AG04450 (cell line): ENCODE results near the gene PRKAR1B. TPM values are rescaled to one million over a fixed set of nuclear protein-coding genes. Genes with fewer than 3 reads are reported as not detected.
"Not testable (repeated sequence)": the region's sequence is repeated elsewhere in the genome, so short reads cannot be mapped to it uniquely, and the experiment has no call there.

Experiments used
- CTCF ChIA-PET: fragments of 300-600, 350-600 bp; formaldehyde crosslinking; extraction: SDS; loops from one replicate; lab custom pipeline; 2022; ENCODE audit warnings: antibody characterized with exemption, inconsistent platforms; lab: Charles Lee
- POLR2A ChIA-PET: fragments of 350-600 bp; formaldehyde crosslinking; extraction: SDS; loops from one replicate; lab custom pipeline; 2021; ENCODE audit warnings: antibody characterized with exemption, inconsistent platforms; lab: Yijun Ruan, JAX
- DNase-seq: peaks from one replicate; pipeline ENCODE4 v3.0.0-alpha.2; 2011; ENCODE audit warnings: low read depth, low spot score
- H3K27ac ChIP-seq: one replicate; pipeline ENCODE4 v1.5.1; 2012; ENCODE audit warnings: low read depth, low read length, control low read depth
- H3K27me3 ChIP-seq: one replicate; pipeline ENCODE4 v1.6.0; 2012; ENCODE audit warnings: low read length; ENCODE audit not compliant: control insufficient read depth, insufficient read depth
- H3K4me3 ChIP-seq: 2 replicates; pipeline ENCODE4 v1.5.1; 2011; ENCODE audit warnings: mild to moderate bottlenecking, low read depth, low read length, control low read depth
- H3K9me3 ChIP-seq: 2 replicates; pipeline ENCODE4 v1.5.1; 2012; ENCODE audit warnings: low read length; ENCODE audit not compliant: control insufficient read depth, insufficient read depth
- polyA plus RNA-seq: library from polyadenylated mRNA; depleted of rRNA; stranded (reverse); fragments of >200 nt; gene quantifications from 2 replicates; pipeline ENCODE4 v1.2.3, GENCODE V29; 2011
- TF ChIP-seq, protein P1 (sequence below): IDR thresholded peaks from 2 replicates; pipeline ENCODE4 v1.5.1; 2011; ENCODE audit warnings: low read depth, low read length, control low read depth, inconsistent platforms

The PRKAR1B gene
- polyA plus RNA-seq, 1 experiment = 16.1 TPM

DNA sequence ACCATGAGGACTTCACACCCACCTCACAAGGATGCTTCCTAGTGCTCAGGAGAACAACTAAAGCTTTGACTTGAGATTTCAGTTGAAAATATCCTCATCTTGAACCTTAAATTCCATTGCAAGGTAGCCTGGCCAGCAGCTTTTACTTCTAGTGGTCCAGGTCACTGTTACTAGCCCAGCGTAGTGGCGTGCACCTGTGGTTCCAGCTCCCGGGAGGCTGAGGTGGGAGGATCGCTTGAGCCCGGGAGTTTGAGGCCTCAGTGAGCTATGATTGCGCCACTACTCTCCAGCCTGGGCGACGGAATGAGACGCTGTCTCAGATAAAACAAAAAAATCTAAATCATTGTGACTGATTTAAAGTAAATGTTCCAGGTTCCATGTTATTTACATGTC is 28.3 kb upstream of the PRKAR1B start:
- no peak overlapping the region for H3K4me3 ChIP-seq
- TF ChIP-seq, protein P1, sequence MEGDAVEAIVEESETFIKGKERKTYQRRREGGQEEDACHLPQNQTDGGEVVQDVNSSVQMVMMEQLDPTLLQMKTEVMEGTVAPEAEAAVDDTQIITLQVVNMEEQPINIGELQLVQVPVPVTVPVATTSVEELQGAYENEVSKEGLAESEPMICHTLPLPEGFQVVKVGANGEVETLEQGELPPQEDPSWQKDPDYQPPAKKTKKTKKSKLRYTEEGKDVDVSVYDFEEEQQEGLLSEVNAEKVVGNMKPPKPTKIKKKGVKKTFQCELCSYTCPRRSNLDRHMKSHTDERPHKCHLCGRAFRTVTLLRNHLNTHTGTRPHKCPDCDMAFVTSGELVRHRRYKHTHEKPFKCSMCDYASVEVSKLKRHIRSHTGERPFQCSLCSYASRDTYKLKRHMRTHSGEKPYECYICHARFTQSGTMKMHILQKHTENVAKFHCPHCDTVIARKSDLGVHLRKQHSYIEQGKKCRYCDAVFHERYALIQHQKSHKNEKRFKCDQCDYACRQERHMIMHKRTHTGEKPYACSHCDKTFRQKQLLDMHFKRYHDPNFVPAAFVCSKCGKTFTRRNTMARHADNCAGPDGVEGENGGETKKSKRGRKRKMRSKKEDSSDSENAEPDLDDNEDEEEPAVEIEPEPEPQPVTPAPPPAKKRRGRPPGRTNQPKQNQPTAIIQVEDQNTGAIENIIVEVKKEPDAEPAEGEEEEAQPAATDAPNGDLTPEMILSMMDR = no peak
- POLR2A ChIA-PET = no interaction called here
- no peak for DNase-seq
- no peak overlapping the region for H3K27ac ChIP-seq
- H3K27me3 ChIP-seq = no peaks in the 10 kb centered on the region
- CTCF ChIA-PET = no interaction called here
- H3K9me3 ChIP-seq = peaks cover 5% of the 10 kb centered on the region; the same call in 1 of the 2 replicates

DNA sequence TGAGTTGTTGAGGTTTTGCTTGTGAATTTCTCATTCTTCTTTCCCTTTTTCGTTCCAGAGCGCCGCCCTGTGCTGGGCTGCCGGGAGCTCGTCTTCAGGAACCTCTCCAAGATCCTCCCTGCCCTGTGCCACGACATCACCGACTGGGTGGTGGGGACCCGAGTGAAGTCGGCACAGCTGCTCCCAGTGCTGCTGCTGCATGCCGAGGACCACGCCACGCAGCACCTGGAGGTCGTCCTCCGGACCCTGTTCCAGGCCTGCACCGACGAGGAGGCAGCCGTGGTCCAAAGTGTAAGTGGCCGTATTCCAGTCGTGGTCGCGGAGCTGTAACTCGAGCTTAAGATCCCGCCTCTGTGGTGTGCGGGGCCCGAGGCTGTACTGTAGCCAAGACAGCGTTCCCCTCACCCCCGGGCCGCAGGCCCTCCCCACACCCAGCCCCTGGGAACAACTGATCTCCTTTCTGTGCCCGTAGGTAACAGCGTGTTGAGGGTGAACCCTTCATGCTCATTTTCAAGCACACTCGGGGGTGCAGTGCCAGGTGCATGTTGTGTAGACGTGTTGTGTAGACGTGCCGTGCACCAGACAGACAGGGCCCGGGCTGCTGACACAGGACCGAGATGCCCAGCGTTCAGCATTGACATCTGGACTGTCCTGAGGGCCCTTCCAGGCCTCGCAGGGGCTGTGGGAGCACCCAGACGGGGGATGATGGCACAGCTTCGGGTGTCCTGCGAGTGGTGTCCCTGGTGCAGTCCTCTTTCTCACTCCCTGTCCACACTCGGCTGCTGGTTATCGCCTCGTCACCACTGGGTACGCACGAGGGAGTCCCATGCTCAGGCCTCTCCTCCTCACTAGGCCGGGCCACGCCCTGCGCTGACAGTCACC is 27.7 kb upstream of the PRKAR1B start:
- DNase-seq = no peak
- Histone ChIP-seq H3K4me3 (no peak overlapping the region), H3K27ac (no peak overlapping the region), H3K9me3 (peaks cover 5% of the 10 kb centered on the region; the same call in 1 of the 2 replicates), H3K27me3 (no peaks in the 10 kb centered on the region)
- CTCF ChIA-PET = no interaction called here
- POLR2A ChIA-PET = no interaction called here
- TF ChIP-seq, protein P1 = no peak

DNA sequence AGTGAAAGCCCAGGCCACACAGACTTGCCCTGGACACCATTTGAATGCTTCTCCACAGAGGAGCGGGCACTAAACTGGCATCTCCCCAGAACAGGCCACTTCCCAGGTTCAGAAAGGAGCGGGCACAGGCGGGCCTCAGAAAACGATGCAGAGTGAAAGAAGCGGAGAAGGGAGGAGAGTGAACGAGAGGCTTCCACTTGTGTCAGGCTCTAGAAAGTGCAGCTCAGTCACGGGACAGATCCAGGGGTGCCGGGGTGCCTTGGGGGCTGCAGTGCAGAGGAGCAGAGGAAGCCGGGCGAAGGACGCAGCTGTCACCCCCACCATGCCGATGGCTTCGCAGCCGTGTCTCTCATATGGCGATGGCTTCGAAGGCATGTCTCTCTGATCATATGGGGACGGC is 26.1 kb upstream of the PRKAR1B start:
- ChIA-PET CTCF (no interaction called here), POLR2A (no interaction called here)
- Histone ChIP-seq H3K9me3 (peaks cover 5% of the 10 kb centered on the region; the same call in 1 of the 2 replicates), H3K27me3 (no peaks in the 10 kb centered on the region), H3K27ac (no peak overlapping the region), H3K4me3 (no peak overlapping the region)
- TF ChIP-seq, protein P1 = no peak
- no peak for DNase-seq

DNA sequence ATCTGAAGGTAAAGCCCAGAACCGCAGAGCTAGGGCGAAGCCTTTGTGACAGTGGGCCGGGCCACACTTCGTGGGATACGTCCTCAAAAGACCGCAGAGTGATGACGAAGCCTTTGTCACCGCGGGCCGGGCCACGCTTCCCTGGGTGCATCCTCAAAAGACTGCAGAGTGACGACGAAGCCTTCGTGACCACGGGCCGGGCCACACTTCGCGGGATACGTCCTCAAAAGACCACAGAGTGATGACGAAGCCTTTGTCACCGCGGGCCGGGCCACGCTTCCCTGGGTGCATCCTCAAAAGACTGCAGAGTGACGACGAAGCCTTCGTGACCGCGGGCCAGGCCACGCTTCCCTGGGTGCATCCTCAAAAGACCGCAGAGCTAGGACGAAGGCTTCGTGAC is 25.2 kb upstream of the PRKAR1B start:
- POLR2A ChIA-PET, H3K4me3 ChIP-seq, H3K27me3 ChIP-seq, DNase-seq, CTCF ChIA-PET, H3K9me3 ChIP-seq, H3K27ac ChIP-seq: not testable (repeated sequence)

DNA sequence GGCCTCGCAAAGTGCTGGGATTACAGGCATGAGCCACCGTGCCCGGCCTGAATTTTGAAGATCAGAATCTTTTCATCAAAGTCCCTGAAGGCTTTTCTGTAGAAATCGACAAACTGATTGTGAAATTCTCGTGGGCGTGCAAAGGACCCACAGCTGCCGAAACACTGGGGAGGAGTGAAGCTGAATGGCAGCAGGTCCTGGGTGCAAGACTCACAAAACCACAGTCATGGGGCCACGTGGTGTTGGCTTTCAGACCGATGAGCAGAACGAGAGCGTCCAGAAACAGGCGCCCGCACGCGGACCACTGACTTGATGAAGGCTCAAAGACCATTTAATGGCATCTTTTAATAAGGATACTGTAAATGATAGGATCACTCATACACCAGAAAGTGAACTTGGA is 24.7 kb upstream of the PRKAR1B start:
- peaks cover 5% of the 10 kb centered on the region; the same call in 1 of the 2 replicates for H3K9me3 ChIP-seq
- TF ChIP-seq, protein P1 = no peak
- H3K27ac ChIP-seq = no peak overlapping the region
- POLR2A ChIA-PET = no interaction called here
- DNase-seq = no peak
- CTCF ChIA-PET = no interaction called here
- H3K27me3 ChIP-seq = no peaks in the 10 kb centered on the region
- H3K4me3 ChIP-seq = no peak overlapping the region
